Pancreas (tissue), 10 donors: Measurements from ENCODE around the gene APOF. TPM values are rescaled to one million over a fixed set of nuclear protein-coding genes. Genes with fewer than 3 reads are reported as not detected.

ENCODE experiments used
- ATAC-seq, 4 donors: fragments of 200-7000 bp; cut with Tn5 transposase; one replicate each; pipeline versions ENCODE4 v1.8.0 to v1.9.1; 2020; ENCODE audit warnings: mild to moderate bottlenecking in 4 of 4, moderate library complexity in 4 of 4
- DNase-seq, 6 donors: peaks; one replicate each; pipeline ENCODE4 v3.0.0-alpha.2; 2020
- FAIRE-seq: peaks from 2 replicates; lab custom pipeline; 2012; peaks lifted over from hg19 to GRCh38; lab: Jason Lieb, UNC
- H3K27ac ChIP-seq, 4 donors: fragments of 200-600 bp; sonication (generic); 1 replicate in 3 of 4; 2 replicates in 1 of 4; pipeline versions ENCODE4 v1.5.0 to v1.8.0; 2020
- H3K27me3 ChIP-seq, 4 donors: fragments of 200-600 bp; one replicate each; pipeline ENCODE4 v1.8.0; 2021
- H3K36me3 ChIP-seq, 3 donors: fragments of 200-600 bp; sonication (generic) in 1 of 3; one replicate each; pipeline versions ENCODE4 v1.5.0 to v1.8.0; 2020 to 2021
- H3K4me1 ChIP-seq, 3 donors: fragments of 200-600 bp; one replicate each; pipeline ENCODE4 v1.8.0; 2021
- H3K4me3 ChIP-seq, 4 donors: fragments of 200-600 bp; sonication (generic) in 2 of 4; one replicate each; pipeline versions ENCODE4 v1.5.0 to v1.8.0; 2020 to 2021
- H3K9me3 ChIP-seq, 4 donors: fragments of 200-600 bp; one replicate each; pipeline ENCODE4 v1.8.0; 2021
- WGBS, 2 donors: extraction: QIAGEN DNeasy Blood & Tissue Kit; methylation state at CpG; one replicate each; pipeline ENCODE4 v1.1.7; 2013; 5-methylcytosine and 5-hydroxymethylcytosine counted together
- intact Hi-C, 3 donors: fragments of 100-400 bp; cut with DNase I; formaldehyde crosslinking; loops; one replicate each; pipeline versions ENCODE4 v1.11.1 to v1.14.2; 2022
- polyA plus RNA-seq, 2 donors: library from polyadenylated mRNA; stranded (reverse); fragments of 200-250 nt; gene quantifications; one replicate each; pipeline ENCODE4 v1.2.3, GENCODE V29; 2013
- total RNA-seq, 6 donors: library from RNA; stranded (reverse); fragmentation: NEBNext Ultra II Directional in 4 of 6; extraction: Animal tissue kit (Norgen Biotek cat#: 25700) in 4 of 6; gene quantifications; one replicate each; pipeline versions ENCODE4 v1.2.1 to v1.2.4, GENCODE V29; 2021 to 2023
- TF ChIP-seq, protein P1 (sequence below), 4 donors: fragments of 200-600 bp; sonication (generic) in 3 of 4; IDR thresholded peaks; one replicate each; pipeline versions ENCODE4 v1.5.0 to v1.8.0; 2021; ENCODE audit warnings: antibody characterized with exemption in 4 of 4
- donor health status: healthy with polysubstance abuse.
- donor health status: DM: no; HTN: no; CAD: no; lungs with moderate emphysema.
- donor health status: DM: no; HTN: no; CAD: no.
- donor health status: control.
- donor health status: control.
- donor health status: Bipolar disorder and iron deficiency.
- donor health status: DM: yes; HTN: yes; CAD: no.
- donor health status: DM: no; HTN: no; CAD: no.
- donor health status: DM: no; HTN: no; CAD: no.
- donor health status: DM: yes; HTN: yes; CAD: no.

Gene APOF
- total and polyA plus RNA-seq, 8 donors = 0.05 to 0.13 TPM; not detected in 6

DNA sequence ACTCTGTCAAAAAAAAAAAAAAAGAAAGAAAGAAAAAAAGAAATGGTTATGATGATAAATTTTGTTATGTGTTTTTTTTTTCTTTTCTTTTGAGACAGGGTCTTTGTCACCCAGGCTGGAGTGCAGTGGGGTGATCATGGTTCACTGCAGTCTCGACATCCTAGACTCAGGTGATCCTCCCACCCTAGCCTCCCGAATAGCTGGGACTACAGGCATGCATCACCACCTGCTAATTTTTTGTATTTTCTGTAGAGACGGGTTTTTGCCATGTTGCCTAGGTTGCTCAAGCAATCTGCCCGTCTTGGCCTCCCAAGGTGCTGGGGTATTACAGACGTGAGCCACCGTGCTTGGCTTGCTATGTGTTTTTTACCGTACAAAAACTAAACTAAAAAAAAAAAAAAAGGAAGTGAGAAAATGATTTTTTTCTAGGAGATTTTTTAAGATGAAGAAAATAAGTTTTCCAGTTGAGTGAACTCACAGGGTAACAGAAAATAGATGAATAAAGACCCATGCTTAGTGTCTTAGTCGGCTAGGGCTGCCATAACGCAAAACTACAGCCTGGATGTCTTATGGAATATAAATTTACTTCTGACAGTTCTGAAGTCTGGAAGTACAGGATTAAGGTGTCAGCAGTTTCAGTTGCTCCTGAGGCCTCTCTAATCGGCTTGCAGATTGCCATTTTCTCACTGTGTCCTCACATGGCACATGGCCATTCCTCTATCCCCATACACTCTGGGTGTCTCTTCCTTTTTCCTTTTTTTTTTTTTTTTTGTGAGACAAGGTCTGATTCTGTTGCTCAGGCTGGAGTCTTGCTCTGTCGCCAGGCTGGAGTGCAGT lies 13.2 kb upstream of the APOF start:
- 78 to 82% methylated on average over 11 of the region's 11 CpGs for WGBS, 2 donors
- intact Hi-C loops = no loop called here
- DNase-seq (no peak), ATAC-seq (no peak), FAIRE-seq (no peak)
- H3K27ac ChIP-seq = no peak overlapping the region
- H3K9me3 ChIP-seq = no peaks in the 10 kb centered on the region
- TF ChIP-seq, protein P1, sequence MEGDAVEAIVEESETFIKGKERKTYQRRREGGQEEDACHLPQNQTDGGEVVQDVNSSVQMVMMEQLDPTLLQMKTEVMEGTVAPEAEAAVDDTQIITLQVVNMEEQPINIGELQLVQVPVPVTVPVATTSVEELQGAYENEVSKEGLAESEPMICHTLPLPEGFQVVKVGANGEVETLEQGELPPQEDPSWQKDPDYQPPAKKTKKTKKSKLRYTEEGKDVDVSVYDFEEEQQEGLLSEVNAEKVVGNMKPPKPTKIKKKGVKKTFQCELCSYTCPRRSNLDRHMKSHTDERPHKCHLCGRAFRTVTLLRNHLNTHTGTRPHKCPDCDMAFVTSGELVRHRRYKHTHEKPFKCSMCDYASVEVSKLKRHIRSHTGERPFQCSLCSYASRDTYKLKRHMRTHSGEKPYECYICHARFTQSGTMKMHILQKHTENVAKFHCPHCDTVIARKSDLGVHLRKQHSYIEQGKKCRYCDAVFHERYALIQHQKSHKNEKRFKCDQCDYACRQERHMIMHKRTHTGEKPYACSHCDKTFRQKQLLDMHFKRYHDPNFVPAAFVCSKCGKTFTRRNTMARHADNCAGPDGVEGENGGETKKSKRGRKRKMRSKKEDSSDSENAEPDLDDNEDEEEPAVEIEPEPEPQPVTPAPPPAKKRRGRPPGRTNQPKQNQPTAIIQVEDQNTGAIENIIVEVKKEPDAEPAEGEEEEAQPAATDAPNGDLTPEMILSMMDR (IDR thresholded peaks at IDR 0.05) = no peak
- H3K27me3 ChIP-seq = no peaks in the 10 kb centered on the region
- no peaks in the 10 kb centered on the region for H3K4me1 ChIP-seq
- H3K36me3 ChIP-seq = no peaks in the 10 kb centered on the region
- no peak overlapping the region for H3K4me3 ChIP-seq

DNA sequence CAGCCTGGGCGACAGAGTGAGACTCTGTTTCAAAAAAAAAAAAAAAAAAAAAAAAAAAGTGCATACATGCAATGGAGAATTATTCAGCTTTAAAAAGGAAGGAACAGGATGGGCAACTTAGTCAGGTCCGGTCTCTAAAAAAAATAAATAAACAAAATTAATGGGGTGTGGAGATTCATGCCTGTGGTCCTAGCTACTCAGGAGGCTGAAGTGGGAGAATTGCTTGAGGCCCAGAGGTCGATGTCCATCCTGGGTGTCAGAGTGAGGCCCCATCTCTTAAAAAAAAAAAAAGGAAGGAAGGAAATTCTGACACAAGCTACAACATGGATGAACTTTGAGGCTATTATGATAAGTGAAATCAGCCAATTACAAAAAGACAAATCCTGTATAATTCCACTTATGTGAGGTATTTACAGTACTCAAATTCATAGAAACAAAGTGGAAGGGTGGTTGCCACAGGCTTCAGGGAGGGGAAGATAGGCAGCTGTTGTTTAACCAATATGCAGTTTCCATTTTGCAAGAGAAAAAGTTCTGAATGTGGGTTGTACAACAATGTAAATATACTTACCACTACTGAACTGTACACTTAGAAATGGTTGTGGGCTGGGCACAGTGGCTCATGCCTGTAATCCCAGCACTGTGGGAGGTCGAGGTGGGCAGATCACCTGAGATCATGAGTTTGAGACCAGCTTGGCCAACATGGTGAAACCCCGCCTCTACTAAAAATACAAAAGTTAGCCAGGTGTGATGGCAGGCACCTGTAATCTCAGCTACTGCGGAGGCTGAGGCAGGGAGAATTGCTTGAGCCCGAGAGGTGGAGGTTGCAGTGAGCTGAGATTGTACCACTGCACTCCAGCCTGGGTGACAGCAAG lies 12.3 kb upstream of the APOF start:
- H3K4me1 ChIP-seq = no peaks in the 10 kb centered on the region
- intact Hi-C loops = no loop called here
- no peak for ATAC-seq
- no peak for DNase-seq
- H3K36me3 ChIP-seq = no peaks in the 10 kb centered on the region
- no peak for FAIRE-seq
- no peak overlapping the region for H3K27ac ChIP-seq
- TF ChIP-seq, protein P1 (IDR thresholded peaks at IDR 0.05) = no peak
- H3K27me3 ChIP-seq = no peaks in the 10 kb centered on the region
- 79 to 91% methylated on average over 7 of the region's 7 CpGs for WGBS, 2 donors
- H3K4me3 ChIP-seq = no peak overlapping the region
- H3K9me3 ChIP-seq = no peaks in the 10 kb centered on the region

DNA sequence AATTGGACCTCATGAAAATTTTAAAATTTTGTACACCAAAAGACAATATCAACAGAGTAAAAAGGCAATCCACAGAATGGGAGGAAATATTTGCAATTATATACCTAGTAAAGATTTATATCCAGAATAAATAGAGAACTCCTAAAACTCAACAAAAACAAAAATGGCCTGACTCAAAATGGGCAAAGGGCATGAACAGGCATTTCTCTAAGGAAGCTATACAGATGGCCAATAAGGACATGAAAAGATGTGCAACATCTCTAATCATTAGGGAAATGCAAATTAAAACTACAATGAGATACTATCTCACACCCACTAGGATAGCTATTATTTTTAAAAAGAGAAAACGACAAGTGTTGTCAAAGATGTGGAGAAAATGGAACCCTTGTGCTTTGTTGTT lies 10.9 kb upstream of the APOF start:
- no peaks in the 10 kb centered on the region for H3K27me3 ChIP-seq
- no peaks in the 10 kb centered on the region for H3K4me1 ChIP-seq
- ATAC-seq (no peak), FAIRE-seq (no peak), DNase-seq (no peak)
- intact Hi-C loops = no loop called here
- no peaks in the 10 kb centered on the region for H3K36me3 ChIP-seq
- H3K4me3 ChIP-seq = no peak overlapping the region
- WGBS, 2 donors = 89 to 92% methylated on average over 1 of the region's 1 CpG
- TF ChIP-seq, protein P1 (IDR thresholded peaks at IDR 0.05) = no peak
- no peak overlapping the region for H3K27ac ChIP-seq
- H3K9me3 ChIP-seq = no peaks in the 10 kb centered on the region

DNA sequence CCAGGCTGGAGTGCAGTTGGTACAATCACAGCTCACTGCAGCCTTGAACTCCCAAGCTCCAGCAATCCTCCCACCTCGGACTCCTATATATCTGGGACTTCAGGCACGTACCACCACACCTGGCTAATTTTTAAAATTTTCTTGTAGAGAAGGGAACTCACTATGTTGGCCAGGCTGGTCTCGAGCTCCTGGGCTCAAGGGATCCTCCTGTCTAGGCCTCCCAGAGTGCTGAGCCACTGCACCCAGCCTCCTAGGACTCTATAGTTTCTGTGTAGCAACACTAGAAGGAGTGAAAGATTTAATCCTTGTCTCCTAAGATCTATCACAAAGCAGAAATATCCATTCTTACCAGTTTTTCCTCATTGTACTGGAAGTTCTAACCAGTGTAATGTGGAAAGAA lies 4.3 kb upstream of the APOF start:
- Histone ChIP-seq H3K36me3 (no peaks in the 10 kb centered on the region), H3K4me3 (no peak overlapping the region), H3K27ac (no peak overlapping the region), H3K27me3 (no peaks in the 10 kb centered on the region), H3K4me1 (no peaks in the 10 kb centered on the region), H3K9me3 (no peaks in the 10 kb centered on the region)
- FAIRE-seq (no peak), DNase-seq (no peak), ATAC-seq (no peak)
- intact Hi-C loops = loop anchor here in 1 of 3 donors (10.0 kb wide), 1 partner anchor 68 kb away; no protein-coding TSS in a partner anchor
- 78 to 92% methylated on average over 3 of the region's 3 CpGs for WGBS, 2 donors
- TF ChIP-seq, protein P1 (IDR thresholded peaks at IDR 0.05) = no peak
